Liver (tissue), 9 donors: Measurements from ENCODE around the gene CLPTM1. TPM values are rescaled to one million over a fixed set of nuclear protein-coding genes. Genes with fewer than 3 reads are reported as not detected.
A peak's percentile ranks its signal among the peaks of the same experiment; 100 is the strongest.

Experiments used
- DNase-seq: peaks from one replicate; pipeline ENCODE4 v3.0.0-alpha.2; 2017; ENCODE audit warnings: low spot score
- H3K27ac ChIP-seq, 2 donors: one replicate each; pipeline ENCODE4 v1.7.0; 2013; ENCODE audit warnings: inconsistent platforms in 2 of 2, low read length in 2 of 2, control low read depth in 1 of 2, low read depth in 1 of 2, mild to moderate bottlenecking in 1 of 2
- H3K27me3 ChIP-seq, 4 donors: one replicate each; pipeline versions ENCODE4 v1.6.1 to v1.7.0; 2013; ENCODE audit warnings: low read length in 3 of 4, inconsistent platforms in 1 of 4, mild to moderate bottlenecking in 1 of 4, moderate library complexity in 1 of 4; ENCODE audit not compliant: control insufficient read depth in 4 of 4, insufficient read depth in 4 of 4
- H3K36me3 ChIP-seq, 4 donors: one replicate each; pipeline versions ENCODE4 v1.6.1 to v1.7.0; 2013; ENCODE audit warnings: low read length in 3 of 4, mild to moderate bottlenecking in 3 of 4, low read depth in 1 of 4, moderate library complexity in 1 of 4; ENCODE audit not compliant: control insufficient read depth in 4 of 4, insufficient read depth in 3 of 4
- H3K4me1 ChIP-seq, 4 donors: one replicate each; pipeline versions ENCODE4 v1.6.1 to v1.7.0; 2013; ENCODE audit warnings: low read length in 3 of 4, mild to moderate bottlenecking in 3 of 4, moderate library complexity in 1 of 4; ENCODE audit not compliant: control insufficient read depth in 4 of 4, insufficient read depth in 4 of 4
- H3K4me3 ChIP-seq, 3 donors: one replicate each; pipeline versions ENCODE4 v1.6.1 to v1.7.0; 2013; ENCODE audit warnings: low read length in 3 of 3, control low read depth in 1 of 3, low read depth in 1 of 3, mild to moderate bottlenecking in 1 of 3
- H3K9ac ChIP-seq, 2 donors: one replicate each; pipeline ENCODE4 v1.7.0; 2013; ENCODE audit warnings: low read length in 2 of 2, mild to moderate bottlenecking in 2 of 2, moderate library complexity in 2 of 2, control low read depth in 1 of 2, low read depth in 1 of 2
- H3K9me3 ChIP-seq, 4 donors: one replicate each; pipeline versions ENCODE4 v1.6.1 to v1.7.0; 2013; ENCODE audit warnings: low read length in 3 of 4; ENCODE audit not compliant: control insufficient read depth in 4 of 4
- EGR1 ChIP-seq, 2 donors: IDR thresholded peaks; 2 replicates each; pipeline ENCODE4 v1.6.1; 2016 to 2018; ENCODE audit warnings: antibody characterized with exemption in 2 of 2, low read depth in 2 of 2
- FOXA1 ChIP-seq: IDR thresholded peaks from 2 replicates; pipeline ENCODE4 v1.6.1; 2016; ENCODE audit warnings: antibody characterized with exemption
- FOXA2 ChIP-seq: IDR thresholded peaks from 2 replicates; pipeline ENCODE4 v1.6.1; 2016; ENCODE audit warnings: antibody characterized with exemption
- GABPA ChIP-seq, 2 donors: IDR thresholded peaks in 1 of 2; conservative IDR thresholded peaks in 1 of 2; 2 replicates each; pipeline ENCODE4 v1.6.1; 2016; ENCODE audit warnings: antibody characterized with exemption in 2 of 2, mild to moderate bottlenecking in 1 of 2, moderate library complexity in 1 of 2
- HNF4A ChIP-seq, 2 donors: conservative IDR thresholded peaks; 2 replicates each; pipeline ENCODE4 v1.6.1; 2016; ENCODE audit warnings: antibody characterized with exemption in 2 of 2, mild to moderate bottlenecking in 2 of 2
- HNF4G ChIP-seq: IDR thresholded peaks from 2 replicates; pipeline ENCODE4 v1.6.1; 2016; ENCODE audit warnings: antibody characterized with exemption
- JUND ChIP-seq, 2 donors: IDR thresholded peaks; 2 replicates each; pipeline ENCODE4 v1.6.1; 2016; ENCODE audit warnings: antibody characterized with exemption in 2 of 2
- NR2F2 ChIP-seq: IDR thresholded peaks from 2 replicates; pipeline ENCODE4 v1.6.1; 2016; ENCODE audit warnings: antibody characterized with exemption
- RAD21 ChIP-seq, 2 donors: IDR thresholded peaks; 2 replicates each; pipeline ENCODE4 v1.6.1; 2016; ENCODE audit warnings: antibody characterized with exemption in 2 of 2, mild to moderate bottlenecking in 2 of 2
- RXRA ChIP-seq, 2 donors: IDR thresholded peaks; 2 replicates each; pipeline ENCODE4 v1.6.1; 2017 to 2018; ENCODE audit warnings: antibody characterized with exemption in 2 of 2, mild to moderate bottlenecking in 1 of 2
- SP1 ChIP-seq: IDR thresholded peaks from 2 replicates; pipeline ENCODE4 v1.6.1; 2018; ENCODE audit warnings: antibody characterized with exemption, mild to moderate bottlenecking
- TAF1 ChIP-seq: conservative IDR thresholded peaks from 2 replicates; pipeline ENCODE4 v1.6.1; 2016; ENCODE audit warnings: antibody characterized with exemption, mild to moderate bottlenecking
- YY1 ChIP-seq: IDR thresholded peaks from 2 replicates; pipeline ENCODE4 v1.6.1; 2016; ENCODE audit warnings: antibody characterized with exemption, mild to moderate bottlenecking
- WGBS: extraction: QIAGEN DNeasy Blood & Tissue Kit; methylation state at CpG from one replicate; pipeline ENCODE4 v1.1.7; 2013; 5-methylcytosine and 5-hydroxymethylcytosine counted together
- polyA plus RNA-seq, 2 donors: library from polyadenylated mRNA; stranded (reverse) in 1 of 2; unstranded in 1 of 2; fragments of 200-250 nt in 1 of 2; fragments of >200 nt in 1 of 2; fragmentation: Nextera tagmentation in 1 of 2; extraction: Ambion mirVana in 1 of 2; gene quantifications; one replicate each; pipeline versions ENCODE4 v1.2.1 to v1.2.3, GENCODE V29; 2013 to 2015
- total RNA-seq, 2 donors: library from RNA; depleted of rRNA; stranded (reverse); fragments of >200 nt; gene quantifications; one replicate each; pipeline ENCODE4 v1.2.3, GENCODE V29; 2014
- TF ChIP-seq, protein P1 (sequence below): IDR thresholded peaks from 2 replicates; pipeline ENCODE4 v1.6.1; 2016; ENCODE audit warnings: antibody characterized with exemption
- TF ChIP-seq, protein P2 (sequence below): IDR thresholded peaks from 2 replicates; pipeline ENCODE4 v1.6.1; 2016; ENCODE audit warnings: antibody characterized with exemption, mild to moderate bottlenecking
- TF ChIP-seq, protein P3 (sequence below): IDR thresholded peaks from 2 replicates; pipeline ENCODE4 v1.6.1; 2016; ENCODE audit warnings: antibody characterized with exemption
- TF ChIP-seq, protein P4 (sequence below): fragments of 150-350 bp; IDR thresholded peaks from 2 replicates; pipeline ENCODE4 v1.5.1; 2017; ENCODE audit warnings: improper control_type of control experiment, low read depth, low read length; ENCODE audit not compliant: missing input control
- TF ChIP-seq, protein P5 (sequence below): IDR thresholded peaks from 2 replicates; pipeline ENCODE4 v1.6.1; 2016; ENCODE audit warnings: antibody characterized with exemption
- donor health status: healthy.
- donor health status: healthy.
- donor health status: healthy.
- donor health status: healthy.
- donor health status: healthy.

CLPTM1 gene
- total and polyA plus RNA-seq, 4 donors, result 35.8 to 94.5 (median 51.5) TPM

DNA sequence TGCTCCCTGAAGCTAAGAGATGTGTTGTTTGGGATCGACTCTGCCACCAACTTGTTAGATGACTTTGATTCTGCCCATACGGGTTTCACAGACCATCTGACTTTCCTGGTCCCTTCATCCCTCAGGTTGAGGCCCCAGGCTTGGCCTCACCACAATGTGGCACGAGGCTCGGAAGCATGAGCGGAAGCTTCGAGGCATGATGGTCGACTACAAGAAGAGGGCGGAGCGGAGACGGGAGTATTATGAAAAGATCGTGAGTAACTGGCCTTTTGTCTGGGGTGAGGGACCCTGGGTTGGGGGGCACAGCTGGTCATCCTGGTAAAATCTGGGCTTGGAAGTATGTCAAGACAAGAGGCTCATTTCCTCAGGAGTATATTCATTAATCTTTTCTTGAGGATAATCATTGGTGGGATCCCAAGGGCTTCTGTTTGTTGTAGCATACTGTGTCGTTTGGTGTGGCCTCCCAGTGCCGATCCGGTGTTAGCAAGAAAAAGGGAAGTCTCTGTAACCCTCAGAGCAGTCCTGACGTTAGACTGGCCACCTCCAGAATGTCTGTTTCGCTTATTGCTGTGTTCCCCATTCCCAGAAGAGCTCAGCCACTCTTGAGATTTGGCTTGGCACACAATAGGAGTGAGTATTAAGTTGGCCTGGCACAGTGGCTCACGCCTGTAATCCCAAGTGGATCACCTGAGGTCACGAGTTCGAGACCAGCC, 85.0 kb downstream of the CLPTM1 start:
- no peak for DNase-seq
- H3K4me3 ChIP-seq, result peak overlapping the region in 2 of 3 donors; percentile 90 to 96
- TF ChIP-seq, protein P1, sequence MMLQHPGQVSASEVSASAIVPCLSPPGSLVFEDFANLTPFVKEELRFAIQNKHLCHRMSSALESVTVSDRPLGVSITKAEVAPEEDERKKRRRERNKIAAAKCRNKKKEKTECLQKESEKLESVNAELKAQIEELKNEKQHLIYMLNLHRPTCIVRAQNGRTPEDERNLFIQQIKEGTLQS, result no peak
- TF ChIP-seq FOXA2 (no peak), NR2F2 (no peak), RAD21 (IDR thresholded peaks at IDR 0.05) (no peak), RXRA (IDR thresholded peaks at IDR 0.05) (no peak), EGR1 (IDR thresholded peaks at IDR 0.05; ENCODE audit: low read depth in 2 of 2) (no peak)
- TF ChIP-seq, protein P2, sequence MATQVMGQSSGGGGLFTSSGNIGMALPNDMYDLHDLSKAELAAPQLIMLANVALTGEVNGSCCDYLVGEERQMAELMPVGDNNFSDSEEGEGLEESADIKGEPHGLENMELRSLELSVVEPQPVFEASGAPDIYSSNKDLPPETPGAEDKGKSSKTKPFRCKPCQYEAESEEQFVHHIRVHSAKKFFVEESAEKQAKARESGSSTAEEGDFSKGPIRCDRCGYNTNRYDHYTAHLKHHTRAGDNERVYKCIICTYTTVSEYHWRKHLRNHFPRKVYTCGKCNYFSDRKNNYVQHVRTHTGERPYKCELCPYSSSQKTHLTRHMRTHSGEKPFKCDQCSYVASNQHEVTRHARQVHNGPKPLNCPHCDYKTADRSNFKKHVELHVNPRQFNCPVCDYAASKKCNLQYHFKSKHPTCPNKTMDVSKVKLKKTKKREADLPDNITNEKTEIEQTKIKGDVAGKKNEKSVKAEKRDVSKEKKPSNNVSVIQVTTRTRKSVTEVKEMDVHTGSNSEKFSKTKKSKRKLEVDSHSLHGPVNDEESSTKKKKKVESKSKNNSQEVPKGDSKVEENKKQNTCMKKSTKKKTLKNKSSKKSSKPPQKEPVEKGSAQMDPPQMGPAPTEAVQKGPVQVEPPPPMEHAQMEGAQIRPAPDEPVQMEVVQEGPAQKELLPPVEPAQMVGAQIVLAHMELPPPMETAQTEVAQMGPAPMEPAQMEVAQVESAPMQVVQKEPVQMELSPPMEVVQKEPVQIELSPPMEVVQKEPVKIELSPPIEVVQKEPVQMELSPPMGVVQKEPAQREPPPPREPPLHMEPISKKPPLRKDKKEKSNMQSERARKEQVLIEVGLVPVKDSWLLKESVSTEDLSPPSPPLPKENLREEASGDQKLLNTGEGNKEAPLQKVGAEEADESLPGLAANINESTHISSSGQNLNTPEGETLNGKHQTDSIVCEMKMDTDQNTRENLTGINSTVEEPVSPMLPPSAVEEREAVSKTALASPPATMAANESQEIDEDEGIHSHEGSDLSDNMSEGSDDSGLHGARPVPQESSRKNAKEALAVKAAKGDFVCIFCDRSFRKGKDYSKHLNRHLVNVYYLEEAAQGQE, result no peak

DNA sequence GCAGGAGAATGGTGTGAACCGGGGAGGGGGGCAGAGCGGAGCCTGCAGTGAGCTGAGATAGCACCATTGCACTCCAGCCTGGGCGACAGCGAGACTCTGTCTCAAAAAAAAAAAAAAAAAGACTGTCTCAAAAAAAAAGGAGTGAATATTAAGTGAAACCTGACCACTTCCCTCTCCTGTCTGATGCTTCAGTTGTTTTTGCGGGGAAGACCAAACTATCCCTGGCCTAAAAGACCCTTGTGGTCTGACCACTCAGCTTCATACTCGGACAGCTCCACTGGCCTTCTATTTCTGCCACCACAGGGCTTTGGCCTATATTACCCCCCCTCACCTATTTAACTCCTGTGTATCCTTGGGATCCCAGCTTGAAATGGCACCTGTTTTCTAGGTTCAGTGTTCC, 85.9 kb downstream of the CLPTM1 start:
- H3K9ac ChIP-seq, result no peak overlapping the region
- H3K27me3 ChIP-seq, result no peaks in the 10 kb centered on the region
- peaks cover 9 to 56% (median 51%) of the 10 kb centered on the region in 4 donors for H3K4me1 ChIP-seq
- no peaks in the 10 kb centered on the region for H3K9me3 ChIP-seq
- TF ChIP-seq, protein P3, sequence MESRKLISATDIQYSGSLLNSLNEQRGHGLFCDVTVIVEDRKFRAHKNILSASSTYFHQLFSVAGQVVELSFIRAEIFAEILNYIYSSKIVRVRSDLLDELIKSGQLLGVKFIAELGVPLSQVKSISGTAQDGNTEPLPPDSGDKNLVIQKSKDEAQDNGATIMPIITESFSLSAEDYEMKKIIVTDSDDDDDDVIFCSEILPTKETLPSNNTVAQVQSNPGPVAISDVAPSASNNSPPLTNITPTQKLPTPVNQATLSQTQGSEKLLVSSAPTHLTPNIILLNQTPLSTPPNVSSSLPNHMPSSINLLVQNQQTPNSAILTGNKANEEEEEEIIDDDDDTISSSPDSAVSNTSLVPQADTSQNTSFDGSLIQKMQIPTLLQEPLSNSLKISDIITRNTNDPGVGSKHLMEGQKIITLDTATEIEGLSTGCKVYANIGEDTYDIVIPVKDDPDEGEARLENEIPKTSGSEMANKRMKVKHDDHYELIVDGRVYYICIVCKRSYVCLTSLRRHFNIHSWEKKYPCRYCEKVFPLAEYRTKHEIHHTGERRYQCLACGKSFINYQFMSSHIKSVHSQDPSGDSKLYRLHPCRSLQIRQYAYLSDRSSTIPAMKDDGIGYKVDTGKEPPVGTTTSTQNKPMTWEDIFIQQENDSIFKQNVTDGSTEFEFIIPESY, result no peak
- TF ChIP-seq NR2F2, result no peak
- no peak for TF ChIP-seq HNF4A (conservative IDR thresholded peaks at IDR 0.05)
- no peak for TF ChIP-seq SP1
- TF ChIP-seq TAF1, result no peak
- no peak for TF ChIP-seq FOXA2
- no peak for TF ChIP-seq HNF4G
- no peak for TF ChIP-seq RXRA (IDR thresholded peaks at IDR 0.05)
- TF ChIP-seq, protein P2, result no peak
- no peak for TF ChIP-seq RAD21 (IDR thresholded peaks at IDR 0.05)
- no peak for TF ChIP-seq JUND (IDR thresholded peaks at IDR 0.05)
- TF ChIP-seq, protein P4, sequence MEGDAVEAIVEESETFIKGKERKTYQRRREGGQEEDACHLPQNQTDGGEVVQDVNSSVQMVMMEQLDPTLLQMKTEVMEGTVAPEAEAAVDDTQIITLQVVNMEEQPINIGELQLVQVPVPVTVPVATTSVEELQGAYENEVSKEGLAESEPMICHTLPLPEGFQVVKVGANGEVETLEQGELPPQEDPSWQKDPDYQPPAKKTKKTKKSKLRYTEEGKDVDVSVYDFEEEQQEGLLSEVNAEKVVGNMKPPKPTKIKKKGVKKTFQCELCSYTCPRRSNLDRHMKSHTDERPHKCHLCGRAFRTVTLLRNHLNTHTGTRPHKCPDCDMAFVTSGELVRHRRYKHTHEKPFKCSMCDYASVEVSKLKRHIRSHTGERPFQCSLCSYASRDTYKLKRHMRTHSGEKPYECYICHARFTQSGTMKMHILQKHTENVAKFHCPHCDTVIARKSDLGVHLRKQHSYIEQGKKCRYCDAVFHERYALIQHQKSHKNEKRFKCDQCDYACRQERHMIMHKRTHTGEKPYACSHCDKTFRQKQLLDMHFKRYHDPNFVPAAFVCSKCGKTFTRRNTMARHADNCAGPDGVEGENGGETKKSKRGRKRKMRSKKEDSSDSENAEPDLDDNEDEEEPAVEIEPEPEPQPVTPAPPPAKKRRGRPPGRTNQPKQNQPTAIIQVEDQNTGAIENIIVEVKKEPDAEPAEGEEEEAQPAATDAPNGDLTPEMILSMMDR, result no peak
- no peak for TF ChIP-seq GABPA (IDR thresholded peaks at IDR 0.05 in 1 of 2, conservative IDR thresholded peaks at IDR 0.05 in 1 of 2)
- no peak for TF ChIP-seq EGR1 (IDR thresholded peaks at IDR 0.05; ENCODE audit: low read depth in 2 of 2)
- no peak for TF ChIP-seq YY1
- TF ChIP-seq, protein P1, result no peak
- no peak for TF ChIP-seq FOXA1
- TF ChIP-seq, protein P5, sequence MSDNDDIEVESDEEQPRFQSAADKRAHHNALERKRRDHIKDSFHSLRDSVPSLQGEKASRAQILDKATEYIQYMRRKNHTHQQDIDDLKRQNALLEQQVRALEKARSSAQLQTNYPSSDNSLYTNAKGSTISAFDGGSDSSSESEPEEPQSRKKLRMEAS, result no peak
- WGBS, result 93% methylated on average over 6 of the region's 6 CpGs
- H3K27ac ChIP-seq, result no peak overlapping the region
- H3K36me3 ChIP-seq, result peaks cover 0 to 19% (median 8%) of the 10 kb centered on the region in 4 donors
- no peak for DNase-seq
- no peak overlapping the region for H3K4me3 ChIP-seq

More for the DNA sequence above, 85.0 kb downstream of the CLPTM1 start:
- Histone ChIP-seq H3K4me1 (peaks cover 8 to 47% (median 42%) of the 10 kb centered on the region in 4 donors), H3K9ac (peak overlapping the region; percentile 4 to 98), H3K27me3 (no peaks in the 10 kb centered on the region), H3K36me3 (peaks cover 0 to 22% (median 12%) of the 10 kb centered on the region in 4 donors), H3K27ac (peak overlapping the region; percentile 97 to 99), H3K9me3 (no peaks in the 10 kb centered on the region)
- WGBS, result 79% methylated on average over 19 of the region's 19 CpGs
